ENCODE data around the gene DDRGK1. TPM values are rescaled to one million over a fixed set of nuclear protein-coding genes. Genes with fewer than 3 reads are reported as not detected.
"Not testable (repeated sequence)": the region's sequence is repeated elsewhere in the genome, so short reads cannot be mapped to it uniquely, and the experiment has no call there.

DDRGK1 gene
- total RNA-seq, 1 donor from 2014 or later: 62.7 TPM

DNA sequence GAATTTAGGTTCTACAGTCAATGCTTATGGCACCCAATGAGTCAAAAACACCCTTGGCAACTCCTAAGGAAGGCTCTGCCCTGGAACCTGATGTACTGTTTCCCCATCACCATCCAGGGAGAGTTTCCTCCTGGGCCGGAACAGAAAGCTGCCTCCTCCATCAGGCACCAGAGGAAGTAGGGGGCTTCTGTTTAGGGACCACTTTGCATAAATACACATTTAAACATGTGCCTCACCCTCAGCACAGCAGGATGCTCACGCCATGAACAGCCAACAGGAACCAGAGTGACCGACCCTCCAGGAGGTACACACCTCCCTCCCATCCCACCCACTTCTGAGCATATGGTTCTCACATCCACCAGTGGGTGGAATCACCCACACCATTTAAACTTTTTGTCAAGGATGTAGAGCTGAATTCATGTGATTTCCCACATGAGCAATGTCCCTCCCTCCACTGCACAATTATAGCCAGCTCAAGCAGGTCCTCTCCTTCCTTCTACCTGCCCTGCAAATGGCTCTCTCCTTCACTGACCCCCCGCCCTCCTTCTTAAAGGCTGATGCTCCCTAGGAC, 14.8 kb downstream of the DDRGK1 start:
- Mint-ChIP-seq H3K4me3 (no peak overlapping the region), H3K27ac (peak overlapping the region; percentile 37), H3K27me3 (ENCODE audit: low read depth) (no peaks in the 10 kb centered on the region), H3K9me3 (no peaks in the 10 kb centered on the region), H3K4me1 (no peaks in the 10 kb centered on the region), H3K36me3 (peaks cover 30% of the 10 kb centered on the region)
- TF ChIP-seq, protein P1, sequence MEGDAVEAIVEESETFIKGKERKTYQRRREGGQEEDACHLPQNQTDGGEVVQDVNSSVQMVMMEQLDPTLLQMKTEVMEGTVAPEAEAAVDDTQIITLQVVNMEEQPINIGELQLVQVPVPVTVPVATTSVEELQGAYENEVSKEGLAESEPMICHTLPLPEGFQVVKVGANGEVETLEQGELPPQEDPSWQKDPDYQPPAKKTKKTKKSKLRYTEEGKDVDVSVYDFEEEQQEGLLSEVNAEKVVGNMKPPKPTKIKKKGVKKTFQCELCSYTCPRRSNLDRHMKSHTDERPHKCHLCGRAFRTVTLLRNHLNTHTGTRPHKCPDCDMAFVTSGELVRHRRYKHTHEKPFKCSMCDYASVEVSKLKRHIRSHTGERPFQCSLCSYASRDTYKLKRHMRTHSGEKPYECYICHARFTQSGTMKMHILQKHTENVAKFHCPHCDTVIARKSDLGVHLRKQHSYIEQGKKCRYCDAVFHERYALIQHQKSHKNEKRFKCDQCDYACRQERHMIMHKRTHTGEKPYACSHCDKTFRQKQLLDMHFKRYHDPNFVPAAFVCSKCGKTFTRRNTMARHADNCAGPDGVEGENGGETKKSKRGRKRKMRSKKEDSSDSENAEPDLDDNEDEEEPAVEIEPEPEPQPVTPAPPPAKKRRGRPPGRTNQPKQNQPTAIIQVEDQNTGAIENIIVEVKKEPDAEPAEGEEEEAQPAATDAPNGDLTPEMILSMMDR (IDR thresholded peaks at IDR 0.05; ENCODE audit: unreplicated experiment): no peak
- no peak for DNase-seq (ENCODE audit: low spot score in 2 of 2, unreplicated experiment in 2 of 2)

GRCh38 chr20:3188823-3189413, 15.6 kb downstream of the DDRGK1 start:
- no peaks in the 10 kb centered on the region for H3K4me1 Mint-ChIP-seq
- peaks cover 30% of the 10 kb centered on the region for H3K36me3 Mint-ChIP-seq
- TF ChIP-seq, protein P1 (IDR thresholded peaks at IDR 0.05; ENCODE audit: unreplicated experiment): no peak
- H3K27ac Mint-ChIP-seq: peak overlapping the region; percentile 5
- H3K9me3 Mint-ChIP-seq: no peaks in the 10 kb centered on the region
- no peak for DNase-seq (ENCODE audit: low spot score in 2 of 2, unreplicated experiment in 2 of 2)
- H3K4me3 Mint-ChIP-seq: no peak overlapping the region
- H3K27me3 Mint-ChIP-seq (ENCODE audit: low read depth): no peaks in the 10 kb centered on the region

- H3K4me1 Mint-ChIP-seq; H3K9me3 Mint-ChIP-seq; DNase-seq (ENCODE audit: low spot score in 2 of 2, unreplicated experiment in 2 of 2); H3K27me3 Mint-ChIP-seq (ENCODE audit: low read depth); H3K27ac Mint-ChIP-seq; H3K4me3 Mint-ChIP-seq: not testable (repeated sequence)
- peaks cover 28% of the 10 kb centered on the region for H3K36me3 Mint-ChIP-seq
Observed at GRCh38 chr20:3187861-3188260, 16.6 kb downstream of the DDRGK1 start.

DNA sequence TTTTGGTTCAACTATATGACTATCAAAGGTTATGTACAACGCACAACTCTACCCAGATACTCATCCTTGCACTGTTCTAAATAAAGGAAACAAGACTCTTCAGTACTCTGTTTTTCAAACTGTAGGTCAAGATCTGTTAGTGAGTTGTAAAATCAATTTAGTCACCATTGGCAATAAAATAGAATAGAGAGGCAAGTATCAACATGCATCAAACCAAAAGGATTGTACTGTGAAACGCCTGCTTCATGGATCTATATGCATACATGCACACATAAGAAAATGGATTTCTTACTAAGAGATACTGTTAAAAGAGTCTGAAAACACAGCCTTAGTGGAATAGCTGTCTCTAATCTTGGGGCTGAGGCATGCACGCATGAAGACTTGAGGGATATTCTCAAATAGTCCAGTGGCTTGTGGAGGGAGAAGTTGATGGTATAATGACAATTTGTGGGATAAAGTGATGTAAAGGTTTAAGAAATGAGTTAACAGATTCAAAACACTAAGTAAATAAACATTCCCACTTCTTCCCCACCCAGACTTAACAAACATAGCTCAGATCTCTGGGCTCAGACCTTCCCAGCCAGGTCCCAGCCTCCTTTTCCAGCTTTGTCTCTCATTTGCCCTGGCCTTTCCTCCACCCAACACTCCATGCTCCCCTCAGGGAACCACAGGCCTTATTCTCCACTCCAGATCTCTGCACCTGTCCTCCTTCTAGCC, 20.4 kb downstream of the DDRGK1 start:
- Mint-ChIP-seq H3K27ac (no peak overlapping the region), H3K36me3 (peaks cover 3% of the 10 kb centered on the region), H3K4me3 (no peak overlapping the region), H3K4me1 (peaks cover 4% of the 10 kb centered on the region), H3K9me3 (no peaks in the 10 kb centered on the region), H3K27me3 (ENCODE audit: low read depth) (no peaks in the 10 kb centered on the region)
- no peak for DNase-seq (ENCODE audit: low spot score in 2 of 2, unreplicated experiment in 2 of 2)
- TF ChIP-seq, protein P1 (IDR thresholded peaks at IDR 0.05; ENCODE audit: unreplicated experiment): no peak

- not testable (repeated sequence) for H3K4me1 Mint-ChIP-seq; H3K36me3 Mint-ChIP-seq; H3K9me3 Mint-ChIP-seq; H3K27ac Mint-ChIP-seq; H3K27me3 Mint-ChIP-seq (ENCODE audit: low read depth); H3K4me3 Mint-ChIP-seq; DNase-seq (ENCODE audit: low spot score in 2 of 2, unreplicated experiment in 2 of 2)
Observed at GRCh38 chr20:3182429-3182828, 22.1 kb downstream of the DDRGK1 start.

DNA sequence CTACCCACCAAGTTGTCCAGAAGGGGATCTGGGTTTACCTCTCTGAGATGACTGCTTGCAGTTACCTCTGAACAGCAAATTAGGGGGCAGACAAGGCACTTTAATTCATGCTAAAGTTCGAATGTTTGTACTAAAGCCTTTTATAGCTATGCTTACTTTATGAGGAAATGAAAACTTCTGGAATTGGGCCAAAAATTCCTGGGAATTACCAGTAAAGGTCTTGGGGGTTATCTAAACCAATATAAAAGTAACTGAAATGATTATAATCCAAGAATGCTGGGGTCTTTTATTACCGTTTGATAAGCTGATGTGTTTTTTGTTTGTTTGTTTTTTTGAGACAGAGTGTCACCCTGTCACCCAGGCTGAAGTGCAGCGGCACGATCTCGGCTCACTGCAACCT, 23.2 kb downstream of the DDRGK1 start:
- TF ChIP-seq, protein P1 (IDR thresholded peaks at IDR 0.05; ENCODE audit: unreplicated experiment): no peak
- H3K4me3 Mint-ChIP-seq: no peak overlapping the region
- no peaks in the 10 kb centered on the region for H3K9me3 Mint-ChIP-seq
- no peak for DNase-seq (ENCODE audit: low spot score in 2 of 2, unreplicated experiment in 2 of 2)
- peaks cover 2% of the 10 kb centered on the region for H3K36me3 Mint-ChIP-seq
- no peaks in the 10 kb centered on the region for H3K27me3 Mint-ChIP-seq (ENCODE audit: low read depth)
- H3K4me1 Mint-ChIP-seq: peaks cover 4% of the 10 kb centered on the region
- H3K27ac Mint-ChIP-seq: no peak overlapping the region
